Left ventricle myocardium inferior (tissue), 1 donor: ENCODE results near the gene ANKRD12. TPM values are rescaled to one million over a fixed set of nuclear protein-coding genes. Genes with fewer than 3 reads are reported as not detected.
"Not testable (repeated sequence)": the region's sequence is repeated elsewhere in the genome, so short reads cannot be mapped to it uniquely, and the experiment has no call there.

Experiments used
- DNase-seq: peaks from one replicate; pipeline ENCODE4 v3.0.0-alpha.2; 2020
- H3K27ac ChIP-seq: fragments of 200-600 bp; replicated peaks from 2 replicates; pipeline ENCODE4 v1.8.0; 2021
- H3K27me3 ChIP-seq: fragments of 200-600 bp; 2 replicates; pipeline ENCODE4 v1.8.0; 2021; ENCODE audit warnings: low read depth
- H3K36me3 ChIP-seq: fragments of 200-600 bp; 2 replicates; pipeline ENCODE4 v1.8.0; 2021
- H3K4me1 ChIP-seq: fragments of 200-600 bp; 2 replicates; pipeline ENCODE4 v1.8.0; 2021
- H3K4me3 ChIP-seq: fragments of 200-600 bp; 2 replicates; pipeline ENCODE4 v1.8.0; 2021; ENCODE audit warnings: mild to moderate bottlenecking, moderate library complexity
- H3K9me3 ChIP-seq: fragments of 200-600 bp; replicated peaks from 2 replicates; pipeline ENCODE4 v1.8.0; 2021
- intact Hi-C: fragments of 100-400 bp; cut with micrococcal nuclease; formaldehyde crosslinking; loops from one replicate; pipeline ENCODE4 v1.11.0; 2022
- total RNA-seq: library from RNA; stranded (reverse); fragmentation: NEBNext Ultra II Directional; extraction: Animal tissue kit (Norgen Biotek cat#: 25700); gene quantifications from one replicate; pipeline ENCODE4 v1.2.1, GENCODE V29; 2021
- TF ChIP-seq, protein P1 (sequence below): fragments of 200-600 bp; IDR thresholded peaks from 2 replicates; pipeline ENCODE4 v1.8.0; 2021; ENCODE audit warnings: antibody characterized with exemption, mild to moderate bottlenecking, borderline replicate concordance
- donor health status: DM: no; HTN: yes; CAD: no; lungs with severe emphysema.

Gene ANKRD12
- total RNA-seq, 1 donor from 2014 or later: 49.3 TPM

DNA sequence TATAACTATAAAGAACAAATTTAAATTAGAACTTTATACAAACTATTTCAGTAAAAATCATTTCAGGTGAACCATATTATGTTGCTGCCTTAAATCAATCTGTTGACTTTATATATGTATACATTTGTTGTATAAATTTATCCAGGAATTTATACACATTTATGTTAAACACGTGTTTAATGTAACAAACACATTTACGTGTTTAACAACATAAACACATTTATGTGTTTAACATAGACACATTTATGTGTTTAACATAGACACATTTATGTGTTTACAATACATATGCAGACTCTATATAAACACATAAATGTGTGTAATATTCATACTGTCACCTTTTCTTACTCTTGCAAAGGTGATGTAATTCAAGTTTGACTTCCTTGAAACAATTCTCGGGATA lies 122.6 kb downstream of the ANKRD12 start:
- intact Hi-C loops: no loop called here
- H3K27ac ChIP-seq: no peak overlapping the region
- no peak overlapping the region for H3K4me3 ChIP-seq
- H3K36me3 ChIP-seq: peaks cover 22% of the 10 kb centered on the region
- H3K27me3 ChIP-seq: no peaks in the 10 kb centered on the region
- TF ChIP-seq, protein P1, sequence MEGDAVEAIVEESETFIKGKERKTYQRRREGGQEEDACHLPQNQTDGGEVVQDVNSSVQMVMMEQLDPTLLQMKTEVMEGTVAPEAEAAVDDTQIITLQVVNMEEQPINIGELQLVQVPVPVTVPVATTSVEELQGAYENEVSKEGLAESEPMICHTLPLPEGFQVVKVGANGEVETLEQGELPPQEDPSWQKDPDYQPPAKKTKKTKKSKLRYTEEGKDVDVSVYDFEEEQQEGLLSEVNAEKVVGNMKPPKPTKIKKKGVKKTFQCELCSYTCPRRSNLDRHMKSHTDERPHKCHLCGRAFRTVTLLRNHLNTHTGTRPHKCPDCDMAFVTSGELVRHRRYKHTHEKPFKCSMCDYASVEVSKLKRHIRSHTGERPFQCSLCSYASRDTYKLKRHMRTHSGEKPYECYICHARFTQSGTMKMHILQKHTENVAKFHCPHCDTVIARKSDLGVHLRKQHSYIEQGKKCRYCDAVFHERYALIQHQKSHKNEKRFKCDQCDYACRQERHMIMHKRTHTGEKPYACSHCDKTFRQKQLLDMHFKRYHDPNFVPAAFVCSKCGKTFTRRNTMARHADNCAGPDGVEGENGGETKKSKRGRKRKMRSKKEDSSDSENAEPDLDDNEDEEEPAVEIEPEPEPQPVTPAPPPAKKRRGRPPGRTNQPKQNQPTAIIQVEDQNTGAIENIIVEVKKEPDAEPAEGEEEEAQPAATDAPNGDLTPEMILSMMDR: no peak
- DNase-seq: no peak
- H3K9me3 ChIP-seq: no peaks in the 10 kb centered on the region
- peaks cover 14% of the 10 kb centered on the region for H3K4me1 ChIP-seq

- Histone ChIP-seq H3K9me3 (no peaks in the 10 kb centered on the region), H3K4me3 (no peak overlapping the region), H3K36me3 (peaks cover 27% of the 10 kb centered on the region), H3K27me3 (no peaks in the 10 kb centered on the region), H3K27ac (no peak overlapping the region), H3K4me1 (peaks cover 14% of the 10 kb centered on the region)
- DNase-seq: no peak
- TF ChIP-seq, protein P1: no peak
- intact Hi-C loops: no loop called here
Measured at GRCh38 chr18:9260388-9261380, 124.1 kb downstream of the ANKRD12 start.

DNA sequence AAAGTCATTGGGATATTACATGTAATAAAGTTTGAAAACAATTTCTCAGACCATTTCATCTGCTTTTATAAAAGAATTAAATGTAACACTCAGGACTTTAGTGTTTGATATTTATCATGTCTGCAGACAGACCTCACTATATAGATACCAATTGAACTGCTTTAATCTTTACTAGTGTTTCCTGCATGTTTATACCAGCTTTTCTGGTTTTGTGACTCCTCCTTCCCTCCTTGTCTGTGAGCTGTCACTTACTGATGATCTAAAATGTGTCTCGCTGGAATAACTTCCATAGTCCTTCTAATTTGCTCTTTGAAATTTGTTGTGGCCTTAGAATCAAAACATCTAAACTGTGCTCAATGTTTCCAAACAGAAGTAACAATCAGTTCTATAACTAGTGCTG lies 126.7 kb downstream of the ANKRD12 start:
- Histone ChIP-seq H3K9me3 (no peaks in the 10 kb centered on the region), H3K4me3 (no peak overlapping the region), H3K36me3 (peaks cover 27% of the 10 kb centered on the region), H3K4me1 (peaks cover 14% of the 10 kb centered on the region), H3K27me3 (no peaks in the 10 kb centered on the region), H3K27ac (no peak overlapping the region)
- intact Hi-C loops: no loop called here
- TF ChIP-seq, protein P1: no peak
- DNase-seq: no peak

- Histone ChIP-seq H3K36me3 (peaks cover 21% of the 10 kb centered on the region), H3K4me1 (peaks cover 14% of the 10 kb centered on the region)
- H3K4me3 ChIP-seq, intact Hi-C loops, H3K27ac ChIP-seq, H3K27me3 ChIP-seq, DNase-seq, H3K9me3 ChIP-seq: not testable (repeated sequence)
Measured at GRCh38 chr18:9264797-9265196, 128.2 kb downstream of the ANKRD12 start.

GRCh38 chr18:9273221-9273620 lies 136.6 kb downstream of the ANKRD12 start:
- Histone ChIP-seq H3K9me3 (no peaks in the 10 kb centered on the region), H3K36me3 (peaks cover 50% of the 10 kb centered on the region), H3K27me3 (no peaks in the 10 kb centered on the region), H3K4me1 (peaks cover 4% of the 10 kb centered on the region), H3K27ac (no peak overlapping the region), H3K4me3 (no peak overlapping the region)
- intact Hi-C loops: no loop called here
- TF ChIP-seq, protein P1: no peak
- no peak for DNase-seq

DNA sequence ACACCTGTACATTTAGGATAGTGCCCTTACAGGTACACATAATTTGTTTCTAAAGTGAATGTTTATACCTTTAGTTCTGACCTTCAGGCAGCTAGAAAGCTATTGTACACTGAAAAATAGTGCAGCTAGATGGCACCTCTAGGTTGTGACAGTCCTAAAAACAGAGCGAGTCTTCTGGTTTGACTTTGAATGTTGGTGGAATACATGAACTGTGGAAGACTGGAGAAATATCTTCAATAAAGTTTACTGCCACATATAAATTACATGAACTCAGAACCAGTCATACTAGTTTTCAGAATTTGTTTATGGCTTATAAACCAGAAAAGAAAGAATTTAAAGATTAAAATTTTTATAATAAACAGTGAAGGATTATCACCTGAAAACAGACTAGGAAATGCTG lies 139.3 kb downstream of the ANKRD12 start:
- Histone ChIP-seq H3K4me3 (no peak overlapping the region), H3K27me3 (no peaks in the 10 kb centered on the region), H3K27ac (no peak overlapping the region), H3K9me3 (no peaks in the 10 kb centered on the region), H3K36me3 (peaks cover 77% of the 10 kb centered on the region), H3K4me1 (peaks cover 4% of the 10 kb centered on the region)
- TF ChIP-seq, protein P1: no peak
- intact Hi-C loops: no loop called here
- no peak for DNase-seq
